Retinal pigment epithelial cell (primary cell): ENCODE data around the gene ABCA3.
"Not testable (repeated sequence)": the region's sequence is repeated elsewhere in the genome, so short reads cannot be mapped to it uniquely, and the experiment has no call there.

Experiments
- DNase-seq: peaks from one replicate; pipeline ENCODE4 v3.0.0-alpha.2; 2010; ENCODE audit warnings: low read depth
- H3K4me3 ChIP-seq: 2 replicates; pipeline ENCODE4 v1.5.1; 2011; ENCODE audit warnings: mild to moderate bottlenecking, low read length, control low read depth, moderate library complexity
- CTCF ChIP-seq: conservative IDR thresholded peaks from 2 replicates; pipeline ENCODE4 v1.5.1; 2011; ENCODE audit warnings: low read depth, low read length, control low read depth, inconsistent platforms

ABCA3 gene

GRCh38 chr16:2340564-2341455, at the start of gene ABCA3:
ABCA3 (minus strand) TSS chr16:2340728; CDS start chr16:2326466, 14,262 bp downstream.
- DNase-seq, result peak; percentile 58
- H3K4me3 ChIP-seq, result peak within 1 kb of the TSS; percentile 68
- TF ChIP-seq CTCF, result peak; percentile 88

- TF ChIP-seq CTCF, result no peak
- DNase-seq, result no peak
- H3K4me3 ChIP-seq, result no peak overlapping the region
Observed at GRCh38 chr16:2388875-2389433, 48.4 kb upstream of the ABCA3 start.

GRCh38 chr16:2388139-2388874, 47.8 kb upstream of the ABCA3 start:
- TF ChIP-seq CTCF, result no peak
- DNase-seq, result no peak
- H3K4me3 ChIP-seq, result no peak overlapping the region

GRCh38 chr16:2386990-2387389, 46.5 kb upstream of the ABCA3 start:
- peak; percentile 54 for TF ChIP-seq CTCF
- no peak for DNase-seq
- no peak overlapping the region for H3K4me3 ChIP-seq

GRCh38 chr16:2385982-2386381, 45.5 kb upstream of the ABCA3 start:
- not testable (repeated sequence) for H3K4me3 ChIP-seq, DNase-seq

GRCh38 chr16:2385190-2385836, 44.8 kb upstream of the ABCA3 start:
- DNase-seq, result no peak
- H3K4me3 ChIP-seq, result no peak overlapping the region
- no peak for TF ChIP-seq CTCF

- no peak for TF ChIP-seq CTCF
- no peak for DNase-seq
- H3K4me3 ChIP-seq, result no peak overlapping the region
Observed at GRCh38 chr16:2384426-2384825, 43.9 kb upstream of the ABCA3 start.
